A204.1 (cell line): ENCODE results near the gene THUMPD2.
"Not testable (repeated sequence)": the region's sequence is repeated elsewhere in the genome, so short reads cannot be mapped to it uniquely, and the experiment has no call there.

Experiments
- FAIRE-seq: peaks from 2 replicates; lab custom pipeline; 2012; peaks lifted over from hg19 to GRCh38; lab: Jason Lieb, UNC

The THUMPD2 gene, protein sequence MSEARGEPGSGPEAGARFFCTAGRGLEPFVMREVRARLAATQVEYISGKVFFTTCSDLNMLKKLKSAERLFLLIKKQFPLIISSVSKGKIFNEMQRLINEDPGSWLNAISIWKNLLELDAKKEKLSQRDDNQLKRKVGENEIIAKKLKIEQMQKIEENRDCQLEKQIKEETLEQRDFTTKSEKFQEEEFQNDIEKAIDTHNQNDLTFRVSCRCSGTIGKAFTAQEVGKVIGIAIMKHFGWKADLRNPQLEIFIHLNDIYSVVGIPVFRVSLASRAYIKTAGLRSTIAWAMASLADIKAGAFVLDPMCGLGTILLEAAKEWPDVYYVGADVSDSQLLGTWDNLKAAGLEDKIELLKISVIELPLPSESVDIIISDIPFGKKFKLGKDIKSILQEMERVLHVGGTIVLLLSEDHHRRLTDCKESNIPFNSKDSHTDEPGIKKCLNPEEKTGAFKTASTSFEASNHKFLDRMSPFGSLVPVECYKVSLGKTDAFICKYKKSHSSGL

DNA sequence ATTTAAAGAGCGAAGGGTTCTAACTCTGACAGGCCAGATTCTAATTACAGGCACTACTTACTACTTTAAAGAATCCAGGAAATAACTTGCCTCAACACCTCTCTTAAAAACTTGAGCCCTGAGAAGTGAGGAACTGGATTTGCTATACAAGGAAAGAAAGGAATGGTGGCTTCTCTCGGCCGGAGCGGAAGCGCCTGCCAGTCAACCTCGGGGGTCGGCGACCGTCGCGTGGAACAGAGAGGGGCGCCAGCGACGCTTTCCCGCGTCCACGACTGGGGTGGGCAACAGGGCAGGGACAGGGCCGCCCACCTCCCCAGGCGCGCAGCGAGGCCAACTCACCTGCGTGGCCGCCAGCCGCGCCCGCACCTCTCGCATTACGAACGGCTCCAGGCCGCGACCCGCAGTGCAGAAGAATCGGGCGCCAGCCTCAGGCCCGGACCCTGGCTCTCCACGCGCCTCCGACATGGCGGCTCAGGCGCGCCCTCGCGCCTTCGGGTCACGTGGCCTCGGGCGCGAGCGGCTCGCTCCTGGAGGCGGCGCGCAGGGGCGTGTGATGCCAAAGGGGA, at the start of gene THUMPD2:
Gene THUMPD2 (minus strand): TSS at position 484 of the 566 bp plus-strand sequence. CDS start 19 bp downstream, at position 465.
- FAIRE-seq, result no peak

- no peak for FAIRE-seq
These were observed 42.8 kb upstream of the THUMPD2 start for GRCh38 chr2:39821871-39822270.

DNA sequence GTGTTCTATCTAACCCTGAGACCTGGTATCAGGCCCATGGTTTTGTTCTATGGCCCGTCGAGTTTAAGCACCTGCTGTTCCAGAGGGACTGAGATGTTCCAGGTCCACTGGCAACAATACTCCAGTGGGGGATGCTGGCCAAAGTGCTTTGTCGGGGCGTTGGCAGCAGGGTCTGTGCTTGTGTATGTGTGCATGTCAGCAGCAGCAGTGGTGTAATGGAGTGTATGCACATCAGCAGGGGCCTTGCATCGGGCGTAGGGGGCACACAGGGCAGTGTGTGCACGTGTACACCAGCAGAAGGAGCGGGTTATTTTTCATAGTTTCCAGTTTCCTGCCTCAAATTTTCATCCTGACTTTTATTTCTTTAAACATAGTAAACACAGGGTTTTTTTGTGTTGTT, 37.8 kb upstream of the THUMPD2 start:
- FAIRE-seq, result no peak

DNA sequence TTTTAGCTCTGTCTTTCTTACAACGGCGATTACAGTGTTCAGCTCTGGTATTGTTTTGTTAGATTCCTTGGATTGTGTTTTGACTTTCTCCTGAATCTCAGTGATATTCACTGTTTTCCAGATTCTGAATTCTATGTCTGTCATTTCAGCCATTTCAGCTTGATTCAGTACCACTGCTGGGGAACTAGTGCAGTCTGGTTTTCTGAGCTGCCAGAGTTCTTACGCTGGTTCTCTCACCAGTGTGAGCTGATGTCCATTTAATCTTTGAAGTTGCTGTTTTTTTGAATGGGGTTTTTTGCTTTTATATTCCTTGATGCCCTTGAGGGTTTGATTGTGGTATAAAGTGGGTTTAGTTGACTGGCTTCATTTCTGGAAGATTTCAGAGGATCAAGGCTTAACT, 37.4 kb upstream of the THUMPD2 start:
- no peak for FAIRE-seq

- FAIRE-seq, result no peak
These were observed 27.0 kb upstream of the THUMPD2 start for GRCh38 chr2:39805936-39806608.

DNA sequence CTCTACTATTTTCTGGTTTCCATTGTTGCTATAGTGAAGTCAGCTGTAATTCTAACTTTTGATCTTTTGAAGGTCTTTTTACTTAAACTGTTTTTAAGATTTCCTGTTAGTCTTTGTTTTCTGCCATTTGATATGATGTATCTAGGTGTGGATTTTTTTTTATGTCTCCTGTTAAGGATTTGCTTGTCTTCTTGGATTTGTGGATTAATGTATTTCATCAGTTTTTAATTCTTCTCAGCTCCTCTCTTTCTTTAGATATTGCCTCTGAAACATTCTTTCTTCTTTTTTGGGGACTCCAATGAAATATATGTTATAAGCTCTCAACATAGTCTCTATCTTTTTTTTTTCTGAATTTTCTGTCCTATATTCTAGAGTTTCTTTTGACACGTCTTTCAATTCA, 24.8 kb upstream of the THUMPD2 start:
- no peak for FAIRE-seq

- no peak for FAIRE-seq
These were observed 21.7 kb upstream of the THUMPD2 start for GRCh38 chr2:39800752-39801151.

DNA sequence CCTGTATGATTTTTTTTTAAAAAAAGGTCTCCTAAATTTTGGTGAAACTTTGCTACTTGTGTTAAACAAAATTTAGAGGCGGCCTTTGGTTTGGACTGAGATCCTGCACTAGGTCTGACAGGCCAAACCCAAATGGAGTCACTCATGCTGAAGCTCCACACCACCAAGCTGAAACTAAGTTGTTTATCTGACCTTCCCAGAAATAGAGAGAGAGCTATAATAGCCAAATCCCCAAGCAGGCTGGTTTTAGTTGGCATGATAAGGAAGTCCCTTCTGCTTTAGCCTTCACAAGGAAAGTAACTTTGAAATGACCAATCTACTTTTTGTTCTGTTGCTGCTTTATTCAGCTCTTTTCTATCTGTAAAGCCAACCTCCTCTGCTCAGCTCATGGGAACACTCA, 17.1 kb upstream of the THUMPD2 start:
- no peak for FAIRE-seq

- not testable (repeated sequence) for FAIRE-seq
These were observed 11.3 kb upstream of the THUMPD2 start for GRCh38 chr2:39790216-39790818.

- FAIRE-seq, result no peak
These were observed 8.9 kb upstream of the THUMPD2 start for GRCh38 chr2:39787950-39788349.

GRCh38 chr2:39786761-39787522, 7.9 kb upstream of the THUMPD2 start:
- no peak for FAIRE-seq

DNA sequence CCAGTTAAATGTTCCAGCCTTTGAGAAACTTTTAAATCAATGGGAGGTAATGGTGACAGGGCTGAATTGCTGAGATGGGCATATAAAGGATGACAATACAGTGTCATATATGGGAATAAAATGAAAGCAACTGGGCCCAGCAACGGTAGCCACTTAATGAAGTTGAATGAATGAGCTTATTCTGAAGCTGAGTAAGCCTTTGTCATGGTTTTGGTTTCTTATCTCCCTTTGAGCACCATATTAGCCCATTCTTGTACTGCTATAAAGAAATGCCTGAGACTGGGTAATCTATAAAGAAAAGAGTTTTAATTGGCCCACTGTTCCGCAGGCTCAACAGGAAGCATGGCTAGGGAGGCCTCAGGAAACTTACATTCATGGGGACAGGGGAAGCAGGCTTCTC, 3.5 kb upstream of the THUMPD2 start:
- FAIRE-seq, result no peak

- no peak for FAIRE-seq
These were observed 2.6 kb upstream of the THUMPD2 start for GRCh38 chr2:39781697-39782096.

GRCh38 chr2:39780825-39781600, 2.0 kb upstream of the THUMPD2 start:
- FAIRE-seq, result no peak

- no peak for FAIRE-seq
These were observed 869 bp upstream of the THUMPD2 start for GRCh38 chr2:39779927-39780326.

- FAIRE-seq, result no peak
These were observed 338 bp upstream of the THUMPD2 start for GRCh38 chr2:39779341-39779851.

DNA sequence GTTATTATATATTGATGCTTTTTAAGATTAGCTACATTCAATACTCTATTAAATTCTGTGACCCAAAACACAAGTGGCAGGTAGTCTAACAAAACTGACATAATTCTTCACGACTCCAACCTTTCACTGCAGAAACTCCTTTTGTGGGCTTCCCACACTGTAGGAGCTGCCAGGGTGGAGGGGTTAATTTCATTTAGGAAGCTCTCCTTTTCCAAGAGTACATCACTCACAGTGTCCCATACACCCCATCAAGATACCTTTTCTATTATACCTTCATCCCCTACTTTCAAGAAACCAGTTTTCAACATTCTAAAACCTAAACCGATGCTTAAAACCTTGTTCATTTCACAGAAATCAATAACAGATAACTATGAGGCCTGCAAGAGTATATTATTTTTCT, 825 bp downstream of the THUMPD2 start:
- FAIRE-seq, result no peak

DNA sequence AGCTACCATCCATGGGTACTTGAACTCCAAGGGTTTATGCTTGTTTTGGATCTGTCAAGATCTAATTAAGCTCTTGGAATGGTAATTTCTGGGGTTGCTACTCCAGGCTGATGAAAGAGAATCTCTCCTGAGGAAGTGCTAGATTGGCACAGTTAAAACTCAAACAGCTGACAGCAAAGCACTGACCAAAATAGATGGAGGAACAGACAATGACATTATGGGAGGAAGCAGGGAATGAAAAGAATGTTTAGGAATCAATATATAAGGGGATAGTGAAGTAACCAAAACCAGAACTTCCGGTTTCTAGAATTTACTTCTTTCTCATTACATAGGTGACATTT, 6.3 kb downstream of the THUMPD2 start:
- no peak for FAIRE-seq

GRCh38 chr2:39772086-39772811, 6.8 kb downstream of the THUMPD2 start:
- no peak for FAIRE-seq

DNA sequence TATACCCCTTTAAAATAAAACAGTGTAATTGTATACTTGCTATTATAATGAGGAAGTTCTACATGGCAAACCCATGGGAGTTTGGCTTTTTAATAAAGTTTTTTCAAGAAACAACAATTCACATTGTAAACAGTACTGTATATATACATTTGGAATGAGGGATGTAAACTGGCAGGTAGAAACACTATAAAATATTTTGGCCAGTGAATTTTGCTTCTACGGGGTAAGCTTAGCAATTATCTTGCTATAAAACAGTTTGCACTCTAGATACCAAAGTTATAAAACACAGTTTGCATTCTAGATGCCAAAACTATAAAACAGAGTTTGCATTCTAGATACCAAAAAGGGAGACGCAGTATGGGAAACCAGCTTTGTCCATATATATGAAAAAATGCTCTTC, 16.6 kb downstream of the THUMPD2 start:
- no peak for FAIRE-seq
